Caco-2 (cell line): ENCODE results near the gene PPP1R13B. TPM values are rescaled to one million over a fixed set of nuclear protein-coding genes. Genes with fewer than 3 reads are reported as not detected.

Source experiments
- BruUV-seq: library from RNA; stranded (reverse); fragments of 400-500 nt; replicated peaks from 2 replicates; lab custom pipeline; 2021; lab: Mats Ljungman, UMichigan
- CTCF ChIA-PET: fragments of 300-600 bp; sonication (Branson Sonifier 250); formaldehyde crosslinking; loops from one replicate; lab custom pipeline; 2022; ENCODE audit warnings: antibody characterized with exemption; lab: Charles Lee
- POLR2A ChIA-PET: fragments of 300-600 bp; sonication (Branson Sonifier 250); formaldehyde crosslinking; loops from one replicate; lab custom pipeline; 2022; ENCODE audit warnings: antibody characterized with exemption; lab: Charles Lee
- DNase-seq, 2 experiments: peaks; one replicate each; pipeline versions ENCODE4 v3.0.0 to v3.0.0-alpha.2; 2020 to 2022
- H3K27me3 ChIP-seq: replicated peaks from 2 replicates; pipeline ENCODE4 v1.6.0; 2011; ENCODE audit warnings: low read length; ENCODE audit not compliant: control insufficient read depth, insufficient read depth
- H3K36me3 ChIP-seq: 2 replicates; pipeline ENCODE4 v1.5.1; 2011; ENCODE audit warnings: low read length; ENCODE audit not compliant: control insufficient read depth, insufficient read depth
- H3K4me1 ChIP-seq: fragments of 250-450 bp; sonication (Bioruptor Pico); 2 replicates; pipeline ENCODE4 v1.5.1; 2020; ENCODE audit warnings: mild to moderate bottlenecking
- H3K4me3 ChIP-seq: 2 replicates; pipeline ENCODE4 v1.5.1; 2011; ENCODE audit warnings: low read depth, mild to moderate bottlenecking, control low read depth, low read length
- H3K9me3 ChIP-seq: fragments of 250-450 bp; sonication (Bioruptor Pico); 2 replicates; pipeline ENCODE4 v1.5.1; 2020; ENCODE audit warnings: mild to moderate bottlenecking, moderate library complexity
- H3K27ac Mint-ChIP-seq: one replicate; pipeline ENCODE4 v1.8.0; 2022; ENCODE audit warnings: mixed read lengths; ENCODE audit not compliant: unreplicated experiment
- H3K27me3 Mint-ChIP-seq: one replicate; pipeline ENCODE4 v1.8.0; 2022; ENCODE audit warnings: mixed read lengths; ENCODE audit not compliant: insufficient read depth, unreplicated experiment
- H3K36me3 Mint-ChIP-seq: one replicate; pipeline ENCODE4 v1.8.0; 2022; ENCODE audit warnings: mild to moderate bottlenecking, mixed read lengths; ENCODE audit not compliant: insufficient read depth, unreplicated experiment
- H3K4me1 Mint-ChIP-seq: one replicate; pipeline ENCODE4 v1.8.0; 2022; ENCODE audit warnings: low read depth, mixed read lengths; ENCODE audit not compliant: unreplicated experiment
- H3K4me3 Mint-ChIP-seq: one replicate; pipeline ENCODE4 v1.8.0; 2022; ENCODE audit warnings: mild to moderate bottlenecking, moderate library complexity, mixed read lengths; ENCODE audit not compliant: unreplicated experiment
- H3K9me3 Mint-ChIP-seq: one replicate; pipeline ENCODE4 v1.8.0; 2022; ENCODE audit warnings: mixed read lengths; ENCODE audit not compliant: unreplicated experiment
- intact Hi-C: fragments of 100-400 bp; cut with micrococcal nuclease; formaldehyde crosslinking; loops from one replicate; pipeline ENCODE4 v1.10.0; 2022; ENCODE audit not compliant: unreplicated experiment
- total RNA-seq: library from RNA; stranded (reverse); gene quantifications from 2 replicates; pipeline ENCODE4 v1.2.3, GENCODE V29; 2022
- TF ChIP-seq, protein P1 (sequence below), 2 experiments: fragments of 200-600 bp in 1 of 2; IDR thresholded peaks; 1 replicate in 1 of 2; 2 replicates in 1 of 2; pipeline versions ENCODE4 v1.5.1 to v1.8.0; 2011 to 2022; ENCODE audit warnings: antibody characterized with exemption in 1 of 2, control low read depth in 1 of 2, inconsistent platforms in 1 of 2, low read depth in 1 of 2, low read length in 1 of 2, mild to moderate bottlenecking in 1 of 2, moderate library complexity in 1 of 2; ENCODE audit not compliant: insufficient read depth in 1 of 2, severe bottlenecking in 1 of 2, unreplicated experiment in 1 of 2

Gene PPP1R13B
- total RNA-seq, 1 experiment from 2014 or later, result 15.8 TPM

DNA sequence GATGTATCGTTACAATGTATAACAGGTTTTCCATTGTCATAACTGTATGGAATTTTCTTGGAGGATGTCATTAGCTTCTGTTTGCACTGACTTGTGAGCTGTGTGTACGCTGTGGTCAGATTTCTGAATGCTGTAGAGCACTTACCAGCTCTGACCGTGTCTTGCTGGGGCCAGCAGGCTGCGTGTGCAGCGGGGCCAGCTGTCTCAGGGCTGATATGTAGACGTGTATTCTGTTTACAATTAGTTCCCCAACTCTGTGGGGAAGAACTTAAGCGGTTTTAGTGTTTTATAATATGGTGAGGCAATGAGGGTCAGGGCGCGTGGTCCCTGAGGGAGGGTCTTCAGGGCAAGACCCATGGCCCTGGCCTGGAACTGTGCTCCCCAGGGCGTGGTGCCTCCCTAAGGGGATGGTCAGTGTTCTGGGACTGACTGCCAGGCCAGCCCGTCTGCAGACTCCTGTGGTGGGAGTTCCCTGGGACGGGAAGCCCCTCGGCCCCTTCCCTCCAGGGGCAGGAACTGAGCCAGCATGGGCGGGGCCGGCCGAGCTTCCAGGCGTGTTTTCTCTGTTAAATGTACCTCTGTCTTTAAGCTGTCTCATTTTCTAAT, 150.8 kb downstream of the PPP1R13B start:
- intact Hi-C loops, result no loop called here
- no peaks in the 10 kb centered on the region for H3K4me1 Mint-ChIP-seq
- peaks cover 87% of the 10 kb centered on the region for H3K36me3 Mint-ChIP-seq
- no peak overlapping the region for H3K4me3 Mint-ChIP-seq
- no peak overlapping the region for H3K4me3 ChIP-seq
- peaks cover 2% of the 10 kb centered on the region; the same call in 1 of the 2 replicates for H3K36me3 ChIP-seq
- TF ChIP-seq, protein P1, sequence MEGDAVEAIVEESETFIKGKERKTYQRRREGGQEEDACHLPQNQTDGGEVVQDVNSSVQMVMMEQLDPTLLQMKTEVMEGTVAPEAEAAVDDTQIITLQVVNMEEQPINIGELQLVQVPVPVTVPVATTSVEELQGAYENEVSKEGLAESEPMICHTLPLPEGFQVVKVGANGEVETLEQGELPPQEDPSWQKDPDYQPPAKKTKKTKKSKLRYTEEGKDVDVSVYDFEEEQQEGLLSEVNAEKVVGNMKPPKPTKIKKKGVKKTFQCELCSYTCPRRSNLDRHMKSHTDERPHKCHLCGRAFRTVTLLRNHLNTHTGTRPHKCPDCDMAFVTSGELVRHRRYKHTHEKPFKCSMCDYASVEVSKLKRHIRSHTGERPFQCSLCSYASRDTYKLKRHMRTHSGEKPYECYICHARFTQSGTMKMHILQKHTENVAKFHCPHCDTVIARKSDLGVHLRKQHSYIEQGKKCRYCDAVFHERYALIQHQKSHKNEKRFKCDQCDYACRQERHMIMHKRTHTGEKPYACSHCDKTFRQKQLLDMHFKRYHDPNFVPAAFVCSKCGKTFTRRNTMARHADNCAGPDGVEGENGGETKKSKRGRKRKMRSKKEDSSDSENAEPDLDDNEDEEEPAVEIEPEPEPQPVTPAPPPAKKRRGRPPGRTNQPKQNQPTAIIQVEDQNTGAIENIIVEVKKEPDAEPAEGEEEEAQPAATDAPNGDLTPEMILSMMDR (IDR thresholded peaks at IDR 0.05; ENCODE audit: insufficient read depth in 1 of 2, low read depth in 1 of 2, low read length in 1 of 2, severe bottlenecking in 1 of 2, unreplicated experiment in 1 of 2), result no peak
- no peaks in the 10 kb centered on the region for H3K9me3 Mint-ChIP-seq
- no peaks in the 10 kb centered on the region for H3K9me3 ChIP-seq
- POLR2A ChIA-PET, result no interaction called here
- H3K27me3 Mint-ChIP-seq, result no peaks in the 10 kb centered on the region
- BruUV-seq, result no TSS peak
- CTCF ChIA-PET, result no interaction called here
- no peak for DNase-seq
- no peak overlapping the region for H3K27ac Mint-ChIP-seq
- no peaks in the 10 kb centered on the region for H3K4me1 ChIP-seq
- H3K27me3 ChIP-seq, result no peaks in the 10 kb centered on the region

DNA sequence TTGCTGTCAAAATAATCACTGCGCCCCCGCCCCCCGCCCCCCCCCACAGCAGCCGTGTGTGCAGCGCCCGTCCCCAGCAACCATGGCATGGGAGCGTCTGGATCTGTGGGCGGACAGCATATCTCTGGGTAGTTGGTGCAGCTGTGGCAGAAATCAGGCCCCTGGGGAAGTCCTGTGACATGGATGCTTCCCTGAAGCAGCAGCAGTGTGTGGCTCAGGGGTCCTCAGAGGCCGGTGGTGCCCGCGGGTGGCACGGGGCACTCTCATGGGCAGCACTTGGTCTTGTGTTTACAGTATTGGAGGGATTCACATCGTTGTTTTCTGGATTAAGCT, 151.3 kb downstream of the PPP1R13B start:
- Histone ChIP-seq H3K4me3 (no peak overlapping the region), H3K9me3 (no peaks in the 10 kb centered on the region), H3K27me3 (no peaks in the 10 kb centered on the region), H3K36me3 (peaks cover 2% of the 10 kb centered on the region; the same call in 1 of the 2 replicates), H3K4me1 (no peaks in the 10 kb centered on the region)
- BruUV-seq, result no TSS peak
- CTCF ChIA-PET, result no interaction called here
- POLR2A ChIA-PET, result no interaction called here
- DNase-seq, result no peak
- Mint-ChIP-seq H3K4me1 (no peaks in the 10 kb centered on the region), H3K4me3 (no peak overlapping the region), H3K27ac (peak overlapping the region; percentile 77), H3K27me3 (no peaks in the 10 kb centered on the region), H3K9me3 (no peaks in the 10 kb centered on the region), H3K36me3 (peaks cover 82% of the 10 kb centered on the region)
- intact Hi-C loops, result no loop called here
- TF ChIP-seq, protein P1 (IDR thresholded peaks at IDR 0.05; ENCODE audit: insufficient read depth in 1 of 2, low read depth in 1 of 2, low read length in 1 of 2, severe bottlenecking in 1 of 2, unreplicated experiment in 1 of 2), result no peak

DNA sequence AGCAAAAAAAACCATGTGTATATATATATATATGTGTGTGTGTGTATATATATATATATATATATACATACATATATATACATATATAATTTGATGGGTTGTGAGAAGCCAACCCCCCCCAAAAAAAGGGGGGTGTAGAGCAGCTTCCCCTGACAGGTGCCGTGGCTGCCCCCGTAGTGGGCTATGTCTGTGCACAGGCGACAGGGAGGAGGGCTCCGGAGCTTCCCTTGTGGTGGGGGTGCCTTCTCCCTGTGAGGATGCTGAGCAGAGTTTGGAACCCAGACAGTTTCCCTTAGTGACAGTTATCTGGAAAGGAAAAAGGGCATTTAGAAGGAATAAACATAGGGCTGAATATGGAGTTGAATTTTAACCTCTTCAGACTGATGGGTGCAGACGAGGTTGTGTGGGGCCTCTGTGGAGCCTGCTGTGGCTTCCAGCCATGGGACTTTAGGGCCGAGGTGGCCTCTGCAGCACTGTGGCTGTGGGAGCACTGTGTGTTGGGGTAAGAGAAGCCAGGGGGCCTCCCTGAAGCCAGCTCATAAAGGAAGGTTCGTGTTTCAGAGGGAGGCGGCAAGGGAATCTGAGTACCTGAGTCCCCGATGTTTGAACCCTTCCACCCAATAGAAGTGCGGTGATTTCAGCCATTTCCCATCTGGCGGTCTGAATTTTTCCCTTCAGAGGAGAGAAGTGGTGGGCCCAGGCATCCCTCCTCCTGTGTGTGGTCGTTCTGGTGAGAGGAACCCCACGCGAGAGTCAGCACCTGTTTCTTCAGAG, 151.9 kb downstream of the PPP1R13B start:
- POLR2A ChIA-PET, result no interaction called here

More for the DNA sequence above, 151.9 kb downstream of the PPP1R13B start:
- H3K4me3 Mint-ChIP-seq, result no peak overlapping the region
- intact Hi-C loops, result no loop called here
- peaks cover 79% of the 10 kb centered on the region for H3K36me3 Mint-ChIP-seq
- no peaks in the 10 kb centered on the region for H3K27me3 Mint-ChIP-seq
- no peaks in the 10 kb centered on the region for H3K4me1 Mint-ChIP-seq
- CTCF ChIA-PET, result interaction anchor here (0.6 kb wide), 1 partner anchor 103 kb away, joined by 3 read pairs; no protein-coding TSS in a partner anchor
- Histone ChIP-seq H3K36me3 (peaks cover 2% of the 10 kb centered on the region; the same call in 1 of the 2 replicates), H3K27me3 (no peaks in the 10 kb centered on the region), H3K9me3 (no peaks in the 10 kb centered on the region), H3K4me3 (no peak overlapping the region), H3K4me1 (no peaks in the 10 kb centered on the region)
- BruUV-seq, result TSS peak; percentile 4
- DNase-seq, result no peak
- no peaks in the 10 kb centered on the region for H3K9me3 Mint-ChIP-seq
- peak overlapping the region; percentile 77 for H3K27ac Mint-ChIP-seq
- TF ChIP-seq, protein P1 (IDR thresholded peaks at IDR 0.05; ENCODE audit: insufficient read depth in 1 of 2, low read depth in 1 of 2, low read length in 1 of 2, severe bottlenecking in 1 of 2, unreplicated experiment in 1 of 2), result no peak
